Measurements from ENCODE around the gene SDCCAG8.
A peak's percentile ranks its signal among the peaks of the same experiment; 100 is the strongest.

SDCCAG8 gene

DNA sequence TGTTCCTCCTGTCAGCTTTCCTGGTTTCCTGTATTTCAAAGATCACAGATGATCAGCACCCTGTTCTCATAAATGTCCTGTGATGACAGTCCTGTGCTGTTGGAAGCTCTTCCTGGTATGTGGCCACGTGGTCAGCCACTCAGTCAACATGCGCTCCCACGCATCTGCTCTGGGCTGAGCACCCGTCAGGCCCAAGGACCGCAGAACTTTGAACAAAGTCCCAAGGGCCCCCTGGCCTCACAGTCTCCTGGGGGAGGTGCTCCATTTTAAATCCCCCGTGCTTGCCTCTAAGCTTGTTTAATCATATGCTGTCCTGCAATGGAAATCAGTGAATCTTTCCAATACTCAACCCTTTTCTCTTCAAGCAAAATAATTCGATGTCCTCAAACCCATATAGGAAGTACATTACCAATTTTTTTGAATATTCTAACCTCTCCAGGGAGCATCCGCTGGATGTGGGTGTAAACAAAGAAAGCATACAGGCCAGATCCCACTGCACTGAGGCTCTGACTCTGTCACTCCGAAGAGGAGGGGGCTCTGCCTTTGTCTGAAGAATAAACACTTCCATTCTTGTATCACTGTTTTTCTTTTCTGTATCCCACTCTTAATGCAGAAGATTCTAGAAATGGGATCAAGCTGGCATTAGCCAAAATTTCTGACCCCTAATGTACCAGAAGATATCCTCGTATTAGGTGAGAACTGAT lies 250.3 kb downstream of the SDCCAG8 start:
- no peak for DNase-seq (ENCODE audit: low spot score)

DNA sequence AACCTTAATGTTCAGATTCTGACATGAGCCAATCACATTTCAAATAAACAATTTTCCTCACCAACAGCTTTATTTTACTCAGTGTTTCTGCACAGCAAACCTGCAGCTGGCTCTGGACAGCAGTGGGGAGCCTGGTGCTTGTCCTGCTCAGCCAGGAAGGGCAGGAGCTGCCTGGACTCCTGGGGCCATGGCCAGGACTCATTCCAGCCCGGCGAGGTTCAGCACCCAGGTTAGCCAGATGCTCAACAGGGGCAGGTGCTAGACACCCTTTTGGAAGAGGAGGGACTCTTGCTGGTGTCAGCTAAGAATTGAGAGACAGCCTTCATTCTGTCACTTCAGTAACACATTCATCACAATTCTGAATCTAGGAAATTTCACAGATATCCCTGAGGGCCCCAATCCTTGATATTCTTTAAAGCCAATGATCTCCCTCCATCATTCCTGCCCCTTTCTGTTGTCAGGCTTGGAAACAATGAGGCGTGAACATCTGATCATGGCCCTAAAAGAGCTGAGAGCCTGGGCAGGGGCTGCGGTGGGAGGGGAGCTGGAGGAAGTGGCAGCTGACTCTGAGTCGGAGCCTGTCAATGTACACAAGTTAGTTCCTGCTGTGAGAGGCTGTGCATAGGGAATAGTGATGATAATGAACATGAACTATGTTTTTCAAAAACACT lies 251.3 kb downstream of the SDCCAG8 start:
- DNase-seq (ENCODE audit: low spot score) = no peak

- no peak for DNase-seq (ENCODE audit: low spot score)
These were observed 251.9 kb downstream of the SDCCAG8 start for GRCh38 chr1:243507672-243508302.

- DNase-seq (ENCODE audit: low spot score) = peak; percentile 45
These were observed 252.5 kb downstream of the SDCCAG8 start for GRCh38 chr1:243508303-243508713.

DNA sequence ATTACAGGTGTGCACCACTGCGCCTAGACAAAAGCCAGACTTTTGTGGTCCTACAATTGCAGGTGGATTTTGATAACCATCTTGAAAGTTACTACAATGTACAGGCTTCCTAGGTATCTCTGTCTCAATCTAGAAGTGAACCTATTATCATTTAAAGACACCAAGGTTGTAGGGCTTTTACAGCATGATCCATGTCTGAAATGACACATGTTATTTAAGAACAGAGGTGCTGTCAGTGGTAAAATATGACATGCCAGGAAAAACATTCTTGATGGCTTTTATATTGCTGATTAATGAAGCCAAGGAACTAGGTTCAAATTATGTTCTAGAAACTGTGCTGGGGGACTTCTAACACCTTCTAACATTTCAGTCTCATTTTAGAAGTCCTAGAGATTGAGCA lies 253.1 kb downstream of the SDCCAG8 start:
- no peak for DNase-seq (ENCODE audit: low spot score)

DNA sequence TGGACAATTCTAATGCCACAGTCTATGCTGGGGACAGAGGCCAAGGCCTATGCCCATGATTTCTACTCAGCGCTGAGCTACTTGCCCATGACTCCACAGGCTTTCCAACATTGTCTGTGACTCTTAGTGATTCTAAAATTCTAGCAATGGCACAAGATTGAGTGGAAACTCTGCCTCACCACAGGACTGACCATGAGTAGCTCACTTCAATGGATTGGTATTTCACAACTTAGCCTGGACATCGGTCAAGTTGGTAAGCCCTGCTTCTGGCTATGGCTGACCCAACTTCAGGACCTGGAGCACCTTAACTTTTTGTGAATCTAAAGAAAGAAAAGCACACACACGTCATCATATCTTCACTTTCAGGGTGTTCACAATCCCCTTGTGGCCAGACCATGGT lies 255.1 kb downstream of the SDCCAG8 start:
- no peak for DNase-seq (ENCODE audit: low spot score)

DNA sequence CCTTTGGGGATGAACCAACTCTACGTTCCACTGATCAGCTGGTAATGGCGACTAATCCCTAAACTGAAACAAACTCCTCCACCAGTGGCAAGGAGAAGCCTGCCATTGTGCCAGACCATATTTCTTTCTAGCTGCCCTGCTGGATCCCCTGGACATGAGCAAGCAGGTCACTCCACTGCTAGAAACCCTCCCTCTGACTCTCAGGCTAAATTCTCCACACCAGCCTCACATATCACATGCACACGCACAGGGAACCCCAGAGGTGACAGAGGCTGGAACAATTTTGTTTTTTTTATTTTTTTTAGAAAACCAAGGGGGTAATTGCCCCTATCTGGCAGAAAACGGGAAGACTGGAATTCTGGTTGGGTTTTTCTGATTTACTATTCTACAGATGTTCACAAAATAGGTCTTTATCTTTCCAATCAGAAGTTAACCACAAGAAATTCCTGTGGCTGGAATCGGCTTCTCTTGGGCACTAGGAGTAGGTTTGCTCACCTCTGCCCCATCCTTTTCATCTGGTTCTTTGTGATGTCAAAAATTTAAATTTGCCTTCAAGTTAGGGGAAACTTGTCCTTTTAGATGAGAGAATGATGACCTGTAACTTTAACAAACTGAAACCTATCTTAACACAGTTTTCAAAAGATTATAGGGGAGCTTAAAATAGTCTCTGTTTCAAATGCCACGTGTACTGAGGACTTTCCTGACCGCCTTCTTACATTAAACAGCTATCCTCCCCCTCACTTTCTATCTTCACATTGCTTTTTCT lies 258.1 kb downstream of the SDCCAG8 start:
- DNase-seq (ENCODE audit: low spot score) = no peak

- DNase-seq (ENCODE audit: low spot score) = no peak
These were observed 259.1 kb downstream of the SDCCAG8 start for GRCh38 chr1:243514927-243515326.

GRCh38 chr1:243520831-243521230 lies 265.0 kb downstream of the SDCCAG8 start:
- DNase-seq (ENCODE audit: low spot score) = no peak

DNA sequence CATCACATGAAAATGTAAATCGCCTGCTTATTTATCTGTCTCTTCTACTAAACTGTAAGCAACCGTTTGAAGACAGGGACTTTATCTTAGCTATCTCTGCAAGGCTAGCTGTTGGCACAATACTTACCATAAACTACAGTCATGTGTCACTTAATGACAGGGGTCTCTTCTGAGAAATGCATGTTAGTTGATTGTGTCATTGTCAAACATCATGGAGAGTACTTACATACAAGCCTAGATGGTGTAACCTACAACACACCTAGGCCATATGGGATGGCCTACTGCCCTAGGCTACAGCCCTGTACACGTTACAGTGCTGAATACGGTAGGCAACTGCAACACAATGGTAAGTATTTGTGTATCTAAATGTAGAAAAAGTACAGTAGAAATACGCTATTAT lies 267.9 kb downstream of the SDCCAG8 start:
- no peak for DNase-seq (ENCODE audit: low spot score)

- no peak for DNase-seq (ENCODE audit: low spot score)
These were observed 269.2 kb downstream of the SDCCAG8 start for GRCh38 chr1:243525085-243525487.

GRCh38 chr1:243526180-243526579 lies 270.3 kb downstream of the SDCCAG8 start:
- no peak for DNase-seq (ENCODE audit: low spot score)

GRCh38 chr1:243528459-243529121 lies 272.7 kb downstream of the SDCCAG8 start:
- DNase-seq (ENCODE audit: low spot score) = no peak

DNA sequence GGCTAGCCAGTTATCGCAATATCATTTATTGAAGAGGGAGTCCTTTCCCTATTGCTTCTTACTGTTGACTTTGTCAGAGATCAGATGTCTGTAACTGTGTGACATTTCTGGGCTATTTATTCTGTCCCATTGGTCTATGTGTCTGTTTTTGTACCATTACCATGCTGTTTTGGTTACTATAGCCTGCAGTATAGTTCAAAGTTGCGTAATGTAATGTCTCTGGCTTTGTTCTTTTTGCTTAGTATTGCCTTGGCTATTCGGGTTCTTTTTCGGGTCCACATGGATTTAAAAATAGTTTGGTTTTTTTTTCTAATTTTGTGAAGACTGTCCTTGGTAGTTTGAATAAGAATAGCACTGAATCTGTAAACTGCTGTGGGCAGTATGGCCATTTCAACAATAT lies 273.7 kb downstream of the SDCCAG8 start:
- DNase-seq (ENCODE audit: low spot score) = no peak

- DNase-seq (ENCODE audit: low spot score) = no peak
These were observed 279.2 kb downstream of the SDCCAG8 start for GRCh38 chr1:243535014-243535413.

DNA sequence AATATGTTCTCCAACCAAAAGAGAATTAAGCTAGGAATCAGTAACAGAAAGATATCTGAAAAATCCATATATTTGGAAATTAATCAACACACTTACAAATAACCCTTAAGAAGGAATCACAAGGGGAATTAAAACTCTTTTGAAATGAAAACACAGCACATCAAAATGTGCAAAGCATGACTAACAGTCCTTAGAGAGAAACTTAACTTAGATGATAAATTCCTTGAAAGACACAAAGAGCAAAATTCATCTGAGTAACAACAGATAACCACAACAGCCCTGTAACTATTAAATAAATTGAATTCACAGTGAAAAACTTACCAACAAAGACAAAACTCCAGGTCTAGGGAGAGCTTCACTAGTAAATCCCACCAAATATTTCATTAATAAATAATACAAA lies 283.8 kb downstream of the SDCCAG8 start:
- DNase-seq (ENCODE audit: low spot score) = no peak

GRCh38 chr1:243542739-243543415 lies 287.0 kb downstream of the SDCCAG8 start:
- no peak for DNase-seq (ENCODE audit: low spot score)

DNA sequence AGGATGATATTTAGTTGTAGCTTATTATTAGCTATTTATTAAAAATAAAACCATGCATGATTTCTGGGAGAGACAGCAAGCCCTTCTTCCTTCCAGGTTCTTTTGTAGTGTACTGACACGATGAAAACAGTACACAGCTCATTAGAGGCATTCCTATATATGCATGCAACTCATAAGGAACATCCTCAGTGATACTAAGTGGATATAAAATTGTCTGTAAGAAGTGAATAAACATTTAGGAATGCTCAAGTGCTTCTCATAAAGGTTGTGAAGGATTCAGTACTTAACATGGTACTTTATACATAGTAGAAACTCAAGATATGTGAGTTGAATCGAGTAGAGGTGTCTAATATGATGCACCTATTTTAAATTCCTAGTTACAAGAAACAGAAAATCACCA lies 287.7 kb downstream of the SDCCAG8 start:
- no peak for DNase-seq (ENCODE audit: low spot score)

- DNase-seq (ENCODE audit: low spot score) = no peak
These were observed 290.6 kb downstream of the SDCCAG8 start for GRCh38 chr1:243546457-243546856.

- DNase-seq (ENCODE audit: low spot score) = no peak
These were observed 292.1 kb downstream of the SDCCAG8 start for GRCh38 chr1:243547891-243548290.

DNA sequence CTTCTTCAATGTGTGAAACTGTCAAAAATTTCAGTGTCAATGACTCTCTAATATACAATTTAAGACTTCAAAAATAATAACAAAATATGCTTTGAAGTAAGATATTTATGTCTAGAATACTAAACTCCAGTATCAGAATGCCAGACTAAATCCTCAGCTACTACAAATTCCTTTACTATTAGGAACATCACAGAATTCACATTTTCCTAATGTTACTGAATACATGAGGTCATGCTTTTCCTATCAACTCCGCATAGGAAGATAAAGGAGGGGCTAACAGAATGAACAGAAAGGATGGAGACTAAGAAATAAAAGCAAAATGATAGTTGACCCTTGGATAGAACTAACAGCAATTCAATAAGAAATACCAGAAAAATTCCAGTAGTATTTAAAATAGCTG lies 292.7 kb downstream of the SDCCAG8 start:
- no peak for DNase-seq (ENCODE audit: low spot score)

DNA sequence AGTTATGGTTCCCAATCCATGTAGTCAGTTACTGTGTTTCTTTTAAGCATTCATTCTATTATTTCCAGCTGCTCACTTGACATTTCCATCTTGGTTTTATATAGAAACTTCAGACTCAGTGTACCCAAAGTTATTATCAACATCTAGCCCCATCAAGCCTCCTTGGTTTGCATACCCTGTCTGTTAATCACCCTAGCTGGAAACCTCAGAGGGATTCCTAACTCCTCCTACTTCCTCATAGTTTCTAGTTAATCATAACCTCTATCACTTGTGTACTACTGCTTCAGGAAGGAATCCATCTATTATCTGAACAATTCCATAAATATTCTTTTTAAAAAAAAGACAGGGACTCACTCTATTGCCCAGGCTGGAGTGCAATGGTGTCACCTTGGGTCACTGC lies 293.3 kb downstream of the SDCCAG8 start:
- DNase-seq (ENCODE audit: low spot score) = no peak
